Measurements from ENCODE around the gene FHIT. TPM values are rescaled to one million over a fixed set of nuclear protein-coding genes. Genes with fewer than 3 reads are reported as not detected.

FHIT gene
- total and polyA plus RNA-seq, 4 donors, result 2.1 to 14.7 (median 6.6) TPM

DNA sequence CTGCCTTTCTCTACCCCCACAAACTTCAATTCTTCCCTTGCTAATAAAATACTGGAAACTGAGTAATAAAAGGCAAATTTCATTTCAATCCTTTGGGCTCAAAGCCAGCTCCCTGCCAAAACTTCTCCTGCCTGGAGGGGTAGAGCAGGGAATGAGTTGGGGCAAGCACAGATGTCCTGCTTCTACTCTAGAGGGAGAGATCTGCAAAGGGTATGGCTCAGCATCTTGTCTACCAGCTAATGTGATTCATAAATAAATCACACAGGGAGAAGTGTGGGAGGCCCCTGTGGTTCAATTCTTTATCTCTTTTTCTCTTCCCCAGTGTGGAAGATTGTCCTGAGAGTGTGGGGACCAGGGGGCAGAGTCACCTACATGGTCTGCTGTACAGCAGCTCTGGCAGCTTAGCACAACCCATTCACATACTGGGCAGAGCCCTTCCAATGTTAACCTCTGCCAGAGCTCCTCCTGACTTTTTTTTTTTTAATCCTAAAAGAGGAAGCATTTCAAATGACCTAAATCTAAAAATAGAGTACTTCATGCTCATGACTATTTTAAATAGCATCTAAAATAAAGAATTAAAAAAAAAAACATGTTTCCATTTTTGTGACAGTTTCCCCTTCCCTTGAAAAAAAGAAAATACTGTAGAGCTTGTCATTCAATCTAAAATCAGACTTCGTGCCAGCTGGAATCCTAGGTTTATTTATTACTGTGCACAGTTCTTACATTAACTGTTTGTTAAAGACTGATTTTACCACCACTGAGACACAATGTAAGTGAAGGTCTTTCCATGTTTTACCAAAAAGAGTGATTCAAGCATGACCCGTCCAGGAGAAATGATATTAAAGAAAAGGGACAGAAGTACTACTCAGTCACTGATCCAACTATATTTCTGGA, 1117.7 kb downstream of the FHIT start:
- H3K4me1 ChIP-seq (ENCODE audit: control insufficient read depth in 4 of 4, insufficient read depth in 4 of 4, low read length in 3 of 4), result no peaks in the 10 kb centered on the region

DNA sequence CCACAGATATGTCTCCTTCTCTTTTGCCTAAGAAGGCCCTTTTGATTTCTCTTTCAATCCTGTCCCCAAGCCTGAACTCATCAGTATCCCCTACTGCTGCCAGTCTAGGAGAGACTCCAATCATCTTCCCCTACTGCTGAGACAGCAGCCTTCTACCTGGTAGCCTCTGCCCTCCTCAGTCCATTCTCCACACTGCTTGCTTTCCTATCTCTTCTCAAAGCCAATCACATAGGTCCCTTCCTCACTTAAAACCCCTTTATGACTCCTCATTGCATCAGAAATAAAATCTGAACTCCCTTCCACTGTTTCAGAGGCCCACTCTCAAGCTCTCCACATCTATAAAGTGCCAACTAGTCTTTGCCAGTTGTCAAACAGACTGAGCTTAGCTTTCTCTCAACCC, 1119.6 kb downstream of the FHIT start:
- Histone ChIP-seq H3K36me3 (ENCODE audit: control insufficient read depth in 4 of 4, insufficient read depth in 3 of 4, low read depth in 1 of 4, low read length in 3 of 4) (no peaks in the 10 kb centered on the region), H3K4me1 (ENCODE audit: control insufficient read depth in 4 of 4, insufficient read depth in 4 of 4, low read length in 3 of 4) (no peaks in the 10 kb centered on the region), H3K9me3 (ENCODE audit: control insufficient read depth in 4 of 4, low read length in 3 of 4) (no peaks in the 10 kb centered on the region), H3K27me3 (ENCODE audit: control insufficient read depth in 4 of 4, insufficient read depth in 4 of 4, low read length in 3 of 4) (no peaks in the 10 kb centered on the region), H3K9ac (ENCODE audit: low read depth in 1 of 2, low read length in 2 of 2) (no peak overlapping the region), H3K4me3 (ENCODE audit: low read depth in 1 of 3, low read length in 3 of 3) (no peak overlapping the region), H3K27ac (ENCODE audit: low read depth in 1 of 2, low read length in 2 of 2) (no peak overlapping the region)
- TF ChIP-seq, protein P1, sequence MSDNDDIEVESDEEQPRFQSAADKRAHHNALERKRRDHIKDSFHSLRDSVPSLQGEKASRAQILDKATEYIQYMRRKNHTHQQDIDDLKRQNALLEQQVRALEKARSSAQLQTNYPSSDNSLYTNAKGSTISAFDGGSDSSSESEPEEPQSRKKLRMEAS (IDR thresholded peaks at IDR 0.05), result no peak
- no peak for TF ChIP-seq YY1 (IDR thresholded peaks at IDR 0.05)
- no peak for DNase-seq (ENCODE audit: low spot score)

More for the DNA sequence above, 1117.7 kb downstream of the FHIT start:
- H3K9me3 ChIP-seq (ENCODE audit: control insufficient read depth in 4 of 4, low read length in 3 of 4), result no peaks in the 10 kb centered on the region
- H3K36me3 ChIP-seq (ENCODE audit: control insufficient read depth in 4 of 4, insufficient read depth in 3 of 4, low read depth in 1 of 4, low read length in 3 of 4), result no peaks in the 10 kb centered on the region
- no peak for DNase-seq (ENCODE audit: low spot score)
- no peak overlapping the region for H3K27ac ChIP-seq (ENCODE audit: low read depth in 1 of 2, low read length in 2 of 2)
- TF ChIP-seq RXRA (IDR thresholded peaks at IDR 0.05) (no peak), GABPA (IDR thresholded peaks at IDR 0.05 in 1 of 2, conservative IDR thresholded peaks at IDR 0.05 in 1 of 2) (no peak), RAD21 (IDR thresholded peaks at IDR 0.05) (no peak), EGR1 (IDR thresholded peaks at IDR 0.05; ENCODE audit: low read depth in 2 of 2) (no peak), SP1 (IDR thresholded peaks at IDR 0.05) (no peak)
- TF ChIP-seq, protein P2, sequence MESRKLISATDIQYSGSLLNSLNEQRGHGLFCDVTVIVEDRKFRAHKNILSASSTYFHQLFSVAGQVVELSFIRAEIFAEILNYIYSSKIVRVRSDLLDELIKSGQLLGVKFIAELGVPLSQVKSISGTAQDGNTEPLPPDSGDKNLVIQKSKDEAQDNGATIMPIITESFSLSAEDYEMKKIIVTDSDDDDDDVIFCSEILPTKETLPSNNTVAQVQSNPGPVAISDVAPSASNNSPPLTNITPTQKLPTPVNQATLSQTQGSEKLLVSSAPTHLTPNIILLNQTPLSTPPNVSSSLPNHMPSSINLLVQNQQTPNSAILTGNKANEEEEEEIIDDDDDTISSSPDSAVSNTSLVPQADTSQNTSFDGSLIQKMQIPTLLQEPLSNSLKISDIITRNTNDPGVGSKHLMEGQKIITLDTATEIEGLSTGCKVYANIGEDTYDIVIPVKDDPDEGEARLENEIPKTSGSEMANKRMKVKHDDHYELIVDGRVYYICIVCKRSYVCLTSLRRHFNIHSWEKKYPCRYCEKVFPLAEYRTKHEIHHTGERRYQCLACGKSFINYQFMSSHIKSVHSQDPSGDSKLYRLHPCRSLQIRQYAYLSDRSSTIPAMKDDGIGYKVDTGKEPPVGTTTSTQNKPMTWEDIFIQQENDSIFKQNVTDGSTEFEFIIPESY (IDR thresholded peaks at IDR 0.05), result no peak
- TF ChIP-seq, protein P3, sequence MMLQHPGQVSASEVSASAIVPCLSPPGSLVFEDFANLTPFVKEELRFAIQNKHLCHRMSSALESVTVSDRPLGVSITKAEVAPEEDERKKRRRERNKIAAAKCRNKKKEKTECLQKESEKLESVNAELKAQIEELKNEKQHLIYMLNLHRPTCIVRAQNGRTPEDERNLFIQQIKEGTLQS (IDR thresholded peaks at IDR 0.05), result no peak
- WGBS, result 82% methylated on average over 2 of the region's 2 CpGs
- H3K9ac ChIP-seq (ENCODE audit: low read depth in 1 of 2, low read length in 2 of 2), result no peak overlapping the region
- H3K4me3 ChIP-seq (ENCODE audit: low read depth in 1 of 3, low read length in 3 of 3), result no peak overlapping the region
- H3K27me3 ChIP-seq (ENCODE audit: control insufficient read depth in 4 of 4, insufficient read depth in 4 of 4, low read length in 3 of 4), result no peaks in the 10 kb centered on the region

DNA sequence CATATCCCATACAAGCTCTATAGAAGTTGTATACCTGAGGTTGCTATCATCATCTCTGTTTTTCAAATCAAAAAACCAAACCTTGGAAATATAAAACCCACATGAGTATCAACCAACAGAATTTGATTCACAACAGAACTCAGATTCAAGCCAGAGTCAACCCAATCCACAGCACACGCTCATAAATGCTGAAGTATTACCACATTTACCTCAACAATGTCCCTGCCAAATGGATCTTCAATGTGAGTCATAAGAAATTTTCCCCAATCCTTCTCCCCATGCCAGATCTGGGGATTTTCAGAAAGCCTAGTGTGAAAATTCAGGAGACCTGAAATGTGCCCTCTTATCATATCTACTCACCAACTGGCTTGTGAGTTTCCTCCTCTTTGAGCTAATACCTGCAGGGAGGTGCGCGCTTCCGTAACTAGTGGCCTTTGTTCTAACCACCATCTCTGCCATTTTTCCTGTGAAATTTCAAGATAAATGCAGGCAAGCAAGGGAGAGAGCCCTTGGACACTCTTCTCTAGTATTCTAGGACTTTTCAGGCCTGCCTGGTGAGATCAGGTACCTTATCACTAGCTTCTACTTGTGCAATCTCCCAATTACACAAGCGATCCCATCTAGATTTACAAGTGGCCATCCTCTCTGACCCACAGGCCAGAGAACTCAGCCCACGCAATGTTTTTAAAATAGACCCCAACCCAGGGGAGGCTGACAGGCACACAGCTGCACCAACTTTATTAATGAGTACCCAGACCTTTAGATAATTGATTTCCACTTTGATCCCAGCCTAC, 1124.5 kb downstream of the FHIT start:
- WGBS, result 82% methylated on average over 6 of the region's 6 CpGs

More for the DNA sequence above, 1124.5 kb downstream of the FHIT start:
- H3K36me3 ChIP-seq (ENCODE audit: control insufficient read depth in 4 of 4, insufficient read depth in 3 of 4, low read depth in 1 of 4, low read length in 3 of 4), result no peaks in the 10 kb centered on the region
- TF ChIP-seq RXRA (IDR thresholded peaks at IDR 0.05) (no peak), HNF4G (IDR thresholded peaks at IDR 0.05) (no peak), HNF4A (conservative IDR thresholded peaks at IDR 0.05) (no peak)
- TF ChIP-seq, protein P3 (IDR thresholded peaks at IDR 0.05), result no peak
- TF ChIP-seq, protein P2 (IDR thresholded peaks at IDR 0.05), result no peak
- TF ChIP-seq, protein P4, sequence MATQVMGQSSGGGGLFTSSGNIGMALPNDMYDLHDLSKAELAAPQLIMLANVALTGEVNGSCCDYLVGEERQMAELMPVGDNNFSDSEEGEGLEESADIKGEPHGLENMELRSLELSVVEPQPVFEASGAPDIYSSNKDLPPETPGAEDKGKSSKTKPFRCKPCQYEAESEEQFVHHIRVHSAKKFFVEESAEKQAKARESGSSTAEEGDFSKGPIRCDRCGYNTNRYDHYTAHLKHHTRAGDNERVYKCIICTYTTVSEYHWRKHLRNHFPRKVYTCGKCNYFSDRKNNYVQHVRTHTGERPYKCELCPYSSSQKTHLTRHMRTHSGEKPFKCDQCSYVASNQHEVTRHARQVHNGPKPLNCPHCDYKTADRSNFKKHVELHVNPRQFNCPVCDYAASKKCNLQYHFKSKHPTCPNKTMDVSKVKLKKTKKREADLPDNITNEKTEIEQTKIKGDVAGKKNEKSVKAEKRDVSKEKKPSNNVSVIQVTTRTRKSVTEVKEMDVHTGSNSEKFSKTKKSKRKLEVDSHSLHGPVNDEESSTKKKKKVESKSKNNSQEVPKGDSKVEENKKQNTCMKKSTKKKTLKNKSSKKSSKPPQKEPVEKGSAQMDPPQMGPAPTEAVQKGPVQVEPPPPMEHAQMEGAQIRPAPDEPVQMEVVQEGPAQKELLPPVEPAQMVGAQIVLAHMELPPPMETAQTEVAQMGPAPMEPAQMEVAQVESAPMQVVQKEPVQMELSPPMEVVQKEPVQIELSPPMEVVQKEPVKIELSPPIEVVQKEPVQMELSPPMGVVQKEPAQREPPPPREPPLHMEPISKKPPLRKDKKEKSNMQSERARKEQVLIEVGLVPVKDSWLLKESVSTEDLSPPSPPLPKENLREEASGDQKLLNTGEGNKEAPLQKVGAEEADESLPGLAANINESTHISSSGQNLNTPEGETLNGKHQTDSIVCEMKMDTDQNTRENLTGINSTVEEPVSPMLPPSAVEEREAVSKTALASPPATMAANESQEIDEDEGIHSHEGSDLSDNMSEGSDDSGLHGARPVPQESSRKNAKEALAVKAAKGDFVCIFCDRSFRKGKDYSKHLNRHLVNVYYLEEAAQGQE (IDR thresholded peaks at IDR 0.05), result no peak
- no peaks in the 10 kb centered on the region for H3K4me1 ChIP-seq (ENCODE audit: control insufficient read depth in 4 of 4, insufficient read depth in 4 of 4, low read length in 3 of 4)
- H3K9me3 ChIP-seq (ENCODE audit: control insufficient read depth in 4 of 4, low read length in 3 of 4), result no peaks in the 10 kb centered on the region
- no peak overlapping the region for H3K4me3 ChIP-seq (ENCODE audit: low read depth in 1 of 3, low read length in 3 of 3)
- H3K27ac ChIP-seq (ENCODE audit: low read depth in 1 of 2, low read length in 2 of 2), result no peak overlapping the region
- H3K27me3 ChIP-seq (ENCODE audit: control insufficient read depth in 4 of 4, insufficient read depth in 4 of 4, low read length in 3 of 4), result no peaks in the 10 kb centered on the region
- H3K9ac ChIP-seq (ENCODE audit: low read depth in 1 of 2, low read length in 2 of 2), result no peak overlapping the region
- no peak for DNase-seq (ENCODE audit: low spot score)

Measured in liver (tissue), 9 donors.